ENCODE results near the gene DNM1.

Gene DNM1

DNA sequence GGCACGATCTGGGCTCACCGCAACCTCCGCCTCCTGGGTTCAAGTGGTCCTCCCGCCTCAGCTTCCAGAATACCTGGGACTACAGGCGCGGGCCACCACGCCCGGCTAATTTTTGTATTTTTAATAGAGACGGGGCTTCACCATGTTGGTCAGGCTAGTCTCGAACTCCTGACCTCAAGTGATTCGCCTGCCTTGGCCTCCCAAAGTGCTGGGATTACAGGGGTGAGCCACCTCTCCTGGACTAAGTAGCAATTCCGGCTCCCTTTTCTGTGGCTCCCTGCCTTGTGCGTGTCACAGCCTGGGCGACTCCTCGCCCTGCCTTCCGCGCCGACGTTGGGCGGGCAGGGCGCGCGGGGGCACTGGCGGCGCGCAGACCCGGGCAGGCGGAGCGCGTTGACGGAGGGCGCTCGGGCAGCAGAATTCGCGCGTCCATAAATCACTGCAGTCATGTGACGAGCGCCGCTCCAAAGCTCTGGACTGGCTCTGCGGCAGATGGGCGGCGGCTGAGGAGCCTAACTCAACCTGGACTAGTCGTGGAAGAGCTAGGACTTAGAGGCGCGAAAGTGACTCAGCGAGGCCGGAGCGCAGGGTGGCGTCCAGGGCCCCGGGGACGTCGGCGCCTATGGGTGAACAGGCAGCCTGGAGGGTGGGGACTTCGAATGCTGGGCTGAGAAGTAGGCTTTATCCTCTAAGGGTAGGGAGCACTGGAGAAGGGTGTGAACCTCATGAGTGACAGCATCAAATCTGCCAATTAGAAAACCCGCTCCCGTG, 10.4 kb upstream of the DNM1 start:
- in situ Hi-C loops (cut with HindIII; ENCODE audit: low sequenced_read_pairs): no loop called here
- H3K4me3 ChIP-seq (ENCODE audit: low read depth, low read length): peak overlapping the region; percentile 62
- TF ChIP-seq, protein P1, sequence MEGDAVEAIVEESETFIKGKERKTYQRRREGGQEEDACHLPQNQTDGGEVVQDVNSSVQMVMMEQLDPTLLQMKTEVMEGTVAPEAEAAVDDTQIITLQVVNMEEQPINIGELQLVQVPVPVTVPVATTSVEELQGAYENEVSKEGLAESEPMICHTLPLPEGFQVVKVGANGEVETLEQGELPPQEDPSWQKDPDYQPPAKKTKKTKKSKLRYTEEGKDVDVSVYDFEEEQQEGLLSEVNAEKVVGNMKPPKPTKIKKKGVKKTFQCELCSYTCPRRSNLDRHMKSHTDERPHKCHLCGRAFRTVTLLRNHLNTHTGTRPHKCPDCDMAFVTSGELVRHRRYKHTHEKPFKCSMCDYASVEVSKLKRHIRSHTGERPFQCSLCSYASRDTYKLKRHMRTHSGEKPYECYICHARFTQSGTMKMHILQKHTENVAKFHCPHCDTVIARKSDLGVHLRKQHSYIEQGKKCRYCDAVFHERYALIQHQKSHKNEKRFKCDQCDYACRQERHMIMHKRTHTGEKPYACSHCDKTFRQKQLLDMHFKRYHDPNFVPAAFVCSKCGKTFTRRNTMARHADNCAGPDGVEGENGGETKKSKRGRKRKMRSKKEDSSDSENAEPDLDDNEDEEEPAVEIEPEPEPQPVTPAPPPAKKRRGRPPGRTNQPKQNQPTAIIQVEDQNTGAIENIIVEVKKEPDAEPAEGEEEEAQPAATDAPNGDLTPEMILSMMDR (IDR thresholded peaks at IDR 0.05; ENCODE audit: low read depth, low read length): peak; percentile 20
- DNase-seq (ENCODE audit: low read depth, low spot score): peak; percentile 82

DNA sequence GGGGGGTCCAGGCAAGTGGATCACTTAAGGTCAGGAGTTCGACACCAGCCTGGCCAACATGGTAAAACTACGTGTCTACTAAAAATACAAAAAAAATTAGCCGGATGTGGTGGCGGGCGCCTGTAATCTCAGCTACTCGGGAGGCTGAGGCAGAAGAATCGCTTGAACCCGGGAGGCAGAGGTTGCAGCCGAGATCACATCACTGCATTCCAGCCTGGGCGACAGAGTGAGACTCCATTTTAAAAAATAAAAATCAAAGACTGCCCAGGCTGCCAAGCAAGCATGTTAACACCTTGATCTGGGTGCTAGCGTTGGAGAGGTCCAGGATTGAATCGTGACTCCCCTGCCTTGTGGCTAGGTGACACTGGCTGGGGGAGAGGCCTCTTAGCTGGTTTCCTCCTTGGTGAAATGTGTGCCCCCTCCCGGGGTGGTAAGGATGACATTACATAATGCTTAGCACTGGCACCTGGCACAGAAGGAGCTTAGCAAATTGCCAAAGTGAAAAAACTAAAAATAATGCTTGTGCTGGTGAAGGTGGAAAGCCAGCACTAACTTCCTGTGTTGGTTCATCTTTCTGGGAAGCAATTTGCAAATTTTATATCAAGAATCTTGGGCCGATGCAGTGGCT, 9.6 kb upstream of the DNM1 start:
- in situ Hi-C loops (cut with HindIII; ENCODE audit: low sequenced_read_pairs): no loop called here
- TF ChIP-seq, protein P1 (IDR thresholded peaks at IDR 0.05; ENCODE audit: low read depth, low read length): no peak
- no peak overlapping the region for H3K4me3 ChIP-seq (ENCODE audit: low read depth, low read length)
- no peak for DNase-seq (ENCODE audit: low read depth, low spot score)

DNA sequence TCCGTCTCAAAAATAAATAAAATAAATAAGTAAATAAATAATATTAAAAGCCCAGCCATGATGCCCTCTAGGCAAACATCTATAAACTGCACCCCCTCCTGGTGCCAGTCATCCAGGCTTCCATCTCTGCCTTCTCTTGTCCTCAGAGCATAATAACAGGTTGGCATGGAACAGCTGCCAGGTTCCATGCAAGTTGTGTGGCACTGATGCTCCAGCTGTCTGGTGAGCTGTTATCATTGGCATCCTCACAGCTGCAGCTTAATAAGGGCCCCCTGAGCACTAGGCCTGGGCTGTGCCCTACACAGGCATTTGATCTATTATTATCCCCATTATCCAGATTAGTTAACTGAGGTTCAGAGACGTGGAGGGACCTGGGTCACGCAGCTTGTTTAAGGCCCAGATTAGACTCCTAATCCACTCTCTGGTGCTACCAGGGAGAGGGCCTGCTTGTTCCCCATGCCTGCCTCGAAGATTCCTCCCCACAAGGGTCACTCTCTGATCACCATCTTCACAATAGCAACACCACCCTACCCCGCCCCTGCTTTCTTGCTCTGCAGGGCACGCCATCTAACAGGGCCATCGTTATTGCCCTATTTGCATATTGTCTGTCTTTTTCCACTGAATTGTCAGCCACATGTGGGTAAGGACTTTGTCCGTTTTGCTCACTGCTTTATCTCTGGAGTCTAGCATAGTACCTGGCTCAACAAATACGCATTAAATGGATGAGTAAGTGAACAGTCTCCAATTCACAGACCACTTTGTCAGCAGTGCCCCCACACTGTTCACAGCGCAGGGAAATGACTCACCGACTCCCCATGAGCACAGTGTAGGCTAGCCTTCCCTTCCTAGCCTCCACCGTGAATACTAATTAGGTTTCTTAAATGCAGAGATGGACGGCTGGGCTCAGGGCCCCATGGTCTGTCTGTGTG, 1.5 kb upstream of the DNM1 start:
- TF ChIP-seq, protein P1 (IDR thresholded peaks at IDR 0.05; ENCODE audit: low read depth, low read length): no peak
- DNase-seq (ENCODE audit: low read depth, low spot score): peak; percentile 81
- in situ Hi-C loops (cut with HindIII; ENCODE audit: low sequenced_read_pairs): no loop called here
- H3K4me3 ChIP-seq (ENCODE audit: low read depth, low read length): no peak overlapping the region

DNA sequence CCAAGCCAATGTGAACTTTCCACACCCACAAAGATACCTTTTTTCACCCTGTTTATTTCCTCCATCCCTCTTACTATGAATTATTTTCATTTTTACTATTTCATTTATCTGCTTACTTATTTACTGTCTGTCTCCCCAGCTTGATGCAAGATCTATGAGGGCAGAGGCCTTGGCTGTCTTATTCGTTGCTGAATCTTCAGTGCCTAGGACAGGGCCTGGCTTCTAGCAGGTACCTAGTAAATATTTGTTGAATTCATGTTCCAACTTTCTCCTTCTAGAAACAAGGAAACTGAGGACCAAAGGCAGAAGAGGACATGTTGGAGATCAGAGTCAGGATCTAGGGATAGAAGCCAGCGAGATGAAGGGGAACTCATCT, 543 bp upstream of the DNM1 start:
- no peak for DNase-seq (ENCODE audit: low read depth, low spot score)
- in situ Hi-C loops (cut with HindIII; ENCODE audit: low sequenced_read_pairs): no loop called here

DNA sequence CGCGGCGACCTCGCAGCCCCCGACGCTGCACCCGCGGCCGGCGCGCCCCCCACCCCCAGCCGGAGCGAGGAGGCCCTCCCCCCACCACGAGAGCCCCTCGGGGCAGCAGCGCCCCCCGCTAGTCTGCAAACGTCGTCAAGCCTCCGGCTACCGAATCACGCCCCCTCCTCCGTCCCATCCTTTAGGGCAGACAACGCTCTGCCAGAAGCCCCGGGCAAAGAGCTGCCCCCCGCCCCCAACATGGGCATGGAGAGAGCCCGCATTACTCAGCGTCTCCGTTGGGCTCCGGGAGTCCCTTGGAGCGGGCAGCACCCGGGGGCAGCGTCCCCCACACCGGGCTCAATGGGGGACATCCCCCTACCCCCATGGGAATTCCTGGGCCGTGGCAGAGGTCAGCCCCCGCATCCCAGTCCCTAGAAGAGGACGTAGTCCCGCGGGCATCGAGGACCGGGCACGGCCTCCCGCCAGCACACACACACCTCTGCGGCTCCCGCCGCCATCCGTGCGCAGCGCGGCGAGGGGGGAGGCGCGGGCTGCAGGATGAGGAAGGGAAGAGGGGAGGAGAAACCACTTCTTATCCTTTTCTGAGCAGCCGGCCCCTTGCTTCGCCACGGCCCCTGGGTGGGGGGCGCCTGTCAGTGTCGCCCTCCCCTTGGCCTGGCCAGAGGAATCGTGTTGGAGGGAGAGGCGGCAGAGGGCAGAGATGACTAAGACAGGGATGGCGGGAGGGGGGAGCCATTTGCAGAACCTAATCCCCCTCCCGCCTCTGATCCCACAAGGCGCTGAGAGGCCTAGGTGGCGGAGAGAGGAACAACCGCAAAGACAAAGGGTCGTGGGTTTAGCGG, 750 bp downstream of the DNM1 start:
- peak overlapping the region; percentile 66 for H3K4me3 ChIP-seq (ENCODE audit: low read depth, low read length)
- peak; percentile 34 for DNase-seq (ENCODE audit: low read depth, low spot score)
- in situ Hi-C loops (cut with HindIII; ENCODE audit: low sequenced_read_pairs): no loop called here
- TF ChIP-seq, protein P1 (IDR thresholded peaks at IDR 0.05; ENCODE audit: low read depth, low read length): no peak

More for the DNA sequence above, 543 bp upstream of the DNM1 start:
- no peak overlapping the region for H3K4me3 ChIP-seq (ENCODE audit: low read depth, low read length)
- TF ChIP-seq, protein P1 (IDR thresholded peaks at IDR 0.05; ENCODE audit: low read depth, low read length): no peak

Data from astrocyte of the spinal cord (primary cell).